ENCODE data around the gene IGSF9B.
A peak's percentile ranks its signal among the peaks of the same experiment; 100 is the strongest.
"Not testable (repeated sequence)": the region's sequence is repeated elsewhere in the genome, so short reads cannot be mapped to it uniquely, and the experiment has no call there.

Gene IGSF9B

GRCh38 chr11:133956650-133957633 is at the start of gene IGSF9B:
Gene IGSF9B, minus strand, starts transcription at chr11:133956968. Its CDS starts 214 bp downstream, at chr11:133956754.
- DNase-seq, result peak; percentile 94

- no peak for DNase-seq
Observed at GRCh38 chr11:134004496-134005172, 47.9 kb upstream of the IGSF9B start.

- DNase-seq, result no peak
Observed at GRCh38 chr11:134003792-134004495, 47.2 kb upstream of the IGSF9B start.

GRCh38 chr11:134002819-134003218 is 46.1 kb upstream of the IGSF9B start:
- not testable (repeated sequence) for DNase-seq

GRCh38 chr11:134002338-134002737 is 45.6 kb upstream of the IGSF9B start:
- not testable (repeated sequence) for DNase-seq

- DNase-seq, result no peak
Observed at GRCh38 chr11:134001596-134001995, 44.8 kb upstream of the IGSF9B start.

GRCh38 chr11:134001088-134001487 is 44.3 kb upstream of the IGSF9B start:
- DNase-seq, result no peak

- no peak for DNase-seq
Observed at GRCh38 chr11:133999355-133999754, 42.6 kb upstream of the IGSF9B start.

- DNase-seq, result no peak
Observed at GRCh38 chr11:133997554-133997953, 40.8 kb upstream of the IGSF9B start.

GRCh38 chr11:133996671-133997070 is 39.9 kb upstream of the IGSF9B start:
- no peak for DNase-seq

- DNase-seq, result no peak
Observed at GRCh38 chr11:133995066-133995465, 38.3 kb upstream of the IGSF9B start.

- no peak for DNase-seq
Observed at GRCh38 chr11:133993921-133994320, 37.2 kb upstream of the IGSF9B start.

- DNase-seq, result no peak
Observed at GRCh38 chr11:133993107-133993506, 36.3 kb upstream of the IGSF9B start.

- DNase-seq, result no peak
Observed at GRCh38 chr11:133992121-133992520, 35.4 kb upstream of the IGSF9B start.

GRCh38 chr11:133991101-133991500 is 34.3 kb upstream of the IGSF9B start:
- no peak for DNase-seq

- DNase-seq, result no peak
Observed at GRCh38 chr11:133990501-133990900, 33.7 kb upstream of the IGSF9B start.

- DNase-seq, result no peak
Observed at GRCh38 chr11:133988686-133989410, 32.1 kb upstream of the IGSF9B start.

GRCh38 chr11:133987171-133987570 is 30.4 kb upstream of the IGSF9B start:
- DNase-seq, result no peak

GRCh38 chr11:133985981-133986944 is 29.5 kb upstream of the IGSF9B start:
- no peak for DNase-seq

- DNase-seq, result no peak
Observed at GRCh38 chr11:133984828-133985227, 28.1 kb upstream of the IGSF9B start.

- no peak for DNase-seq
Observed at GRCh38 chr11:133983660-133984316, 27.0 kb upstream of the IGSF9B start.
